Adipocyte (in vitro differentiated cells): ENCODE data around the gene PRB4.
"Not testable (repeated sequence)": the region's sequence is repeated elsewhere in the genome, so short reads cannot be mapped to it uniquely, and the experiment has no call there.

ENCODE experiments used
- DNase-seq: peaks from one replicate; pipeline ENCODE4 v3.0.0-alpha.2; 2015; ENCODE audit warnings: low read depth
- H3K27me3 ChIP-seq: replicated peaks from 2 replicates; pipeline ENCODE4 v1.7.0; 2013; ENCODE audit warnings: mild to moderate bottlenecking, low read length, moderate library complexity; ENCODE audit not compliant: control insufficient read depth, insufficient read depth
- H3K36me3 ChIP-seq: 2 replicates; pipeline ENCODE4 v1.7.0; 2013; ENCODE audit warnings: low read length, mild to moderate bottlenecking, moderate library complexity; ENCODE audit not compliant: control insufficient read depth, insufficient read depth, severe bottlenecking
- H3K4me1 ChIP-seq: 2 replicates; pipeline ENCODE4 v1.7.0; 2013; ENCODE audit warnings: mild to moderate bottlenecking, low read length, moderate library complexity; ENCODE audit not compliant: control insufficient read depth, insufficient read depth
- H3K4me3 ChIP-seq: 2 replicates; pipeline ENCODE4 v1.7.0; 2013; ENCODE audit warnings: mild to moderate bottlenecking, low read length, moderate library complexity
- H3K9ac ChIP-seq: 2 replicates; pipeline ENCODE4 v1.7.0; 2013; ENCODE audit warnings: mild to moderate bottlenecking, low read length, moderate library complexity
- H3K9me3 ChIP-seq: 2 replicates; pipeline ENCODE4 v1.7.0; 2013; ENCODE audit warnings: mild to moderate bottlenecking, low read length, moderate library complexity; ENCODE audit not compliant: control insufficient read depth

Gene PRB4

GRCh38 chr12:11310336-11310735 lies at the start of gene PRB4:
Gene PRB4 (minus strand): TSS chr12:11310436. CDS start chr12:11310398, 38 bp downstream.
- no peak for DNase-seq
- H3K9ac ChIP-seq, result no peak within 1 kb of the TSS
- H3K36me3 ChIP-seq, result no peaks in the 10 kb centered on the region
- H3K4me1 ChIP-seq, result no peaks in the 10 kb centered on the region
- H3K9me3 ChIP-seq, result no peaks in the 10 kb centered on the region
- H3K27me3 ChIP-seq, result no peaks in the 10 kb centered on the region
- H3K4me3 ChIP-seq, result no peak within 1 kb of the TSS

- H3K36me3 ChIP-seq, H3K4me1 ChIP-seq, H3K9me3 ChIP-seq, DNase-seq, H3K4me3 ChIP-seq, H3K27me3 ChIP-seq, H3K9ac ChIP-seq: not testable (repeated sequence)
These were observed 41.5 kb upstream of the PRB4 start for GRCh38 chr12:11351736-11352135.

- Histone ChIP-seq H3K27me3 (no peaks in the 10 kb centered on the region), H3K4me3 (no peak overlapping the region), H3K36me3 (no peaks in the 10 kb centered on the region), H3K4me1 (no peaks in the 10 kb centered on the region), H3K9me3 (no peaks in the 10 kb centered on the region), H3K9ac (no peak overlapping the region)
- no peak for DNase-seq
These were observed 38.2 kb upstream of the PRB4 start for GRCh38 chr12:11348439-11348838.

- H3K36me3 ChIP-seq, result no peaks in the 10 kb centered on the region
- H3K27me3 ChIP-seq, result no peaks in the 10 kb centered on the region
- H3K9me3 ChIP-seq, result no peaks in the 10 kb centered on the region
- H3K4me3 ChIP-seq, result no peak overlapping the region
- no peaks in the 10 kb centered on the region for H3K4me1 ChIP-seq
- no peak overlapping the region for H3K9ac ChIP-seq
- DNase-seq, result no peak
These were observed 37.6 kb upstream of the PRB4 start for GRCh38 chr12:11347810-11348209.

- Histone ChIP-seq H3K9me3 (no peaks in the 10 kb centered on the region), H3K9ac (no peak overlapping the region), H3K4me3 (no peak overlapping the region), H3K36me3 (no peaks in the 10 kb centered on the region), H3K27me3 (no peaks in the 10 kb centered on the region), H3K4me1 (no peaks in the 10 kb centered on the region)
- no peak for DNase-seq
These were observed 34.3 kb upstream of the PRB4 start for GRCh38 chr12:11344500-11344899.

- Histone ChIP-seq H3K36me3 (no peaks in the 10 kb centered on the region), H3K4me3 (no peak overlapping the region), H3K9me3 (no peaks in the 10 kb centered on the region), H3K9ac (no peak overlapping the region), H3K27me3 (no peaks in the 10 kb centered on the region), H3K4me1 (peaks cover 10% of the 10 kb centered on the region)
- no peak for DNase-seq
These were observed 14.2 kb upstream of the PRB4 start for GRCh38 chr12:11324426-11324825.

- DNase-seq, result peak; percentile 25
- Histone ChIP-seq H3K36me3 (no peaks in the 10 kb centered on the region), H3K9ac (no peak overlapping the region)
These were observed 11.7 kb upstream of the PRB4 start for GRCh38 chr12:11321980-11322379.

GRCh38 chr12:11307143-11307542 lies 3.1 kb downstream of the PRB4 start:
- H3K27me3 ChIP-seq, result no peaks in the 10 kb centered on the region
- H3K36me3 ChIP-seq, result no peaks in the 10 kb centered on the region
- H3K9me3 ChIP-seq, result no peaks in the 10 kb centered on the region
- DNase-seq, result peak; percentile 23
- no peaks in the 10 kb centered on the region for H3K4me1 ChIP-seq
- H3K4me3 ChIP-seq, result no peak overlapping the region
- H3K9ac ChIP-seq, result no peak overlapping the region

More at GRCh38 chr12:11321980-11322379, 11.7 kb upstream of the PRB4 start:
- H3K27me3 ChIP-seq, result no peaks in the 10 kb centered on the region
- H3K4me1 ChIP-seq, result peaks cover 10% of the 10 kb centered on the region
- H3K4me3 ChIP-seq, result no peak overlapping the region
- no peaks in the 10 kb centered on the region for H3K9me3 ChIP-seq

GRCh38 chr12:11273449-11273848 lies 36.8 kb downstream of the PRB4 start:
- DNase-seq, result no peak
- no peak overlapping the region for H3K4me3 ChIP-seq
- H3K9ac ChIP-seq, result no peak overlapping the region
- H3K27me3 ChIP-seq, result no peaks in the 10 kb centered on the region
- no peaks in the 10 kb centered on the region for H3K4me1 ChIP-seq
- no peaks in the 10 kb centered on the region for H3K36me3 ChIP-seq
- H3K9me3 ChIP-seq, result no peaks in the 10 kb centered on the region

GRCh38 chr12:11269607-11270006 lies 40.6 kb downstream of the PRB4 start, which contains the start of gene PRB3:
Gene PRB3 (minus strand): TSS chr12:11269707. CDS start chr12:11269669, 38 bp downstream.
- Histone ChIP-seq H3K36me3 (no peaks in the 10 kb centered on the region), H3K4me1 (no peaks in the 10 kb centered on the region), H3K4me3 (no peak within 1 kb of the TSS), H3K9ac (no peak within 1 kb of the TSS), H3K9me3 (no peaks in the 10 kb centered on the region), H3K27me3 (no peaks in the 10 kb centered on the region)
- no peak for DNase-seq

- Histone ChIP-seq H3K4me1 (no peaks in the 10 kb centered on the region), H3K4me3 (no peak overlapping the region), H3K36me3 (no peaks in the 10 kb centered on the region), H3K9ac (no peak overlapping the region), H3K9me3 (no peaks in the 10 kb centered on the region), H3K27me3 (no peaks in the 10 kb centered on the region)
- no peak for DNase-seq
These were observed 45.7 kb downstream of the PRB4 start for GRCh38 chr12:11264501-11264900.
